ENCODE measurements around the gene NPM1. TPM values are rescaled to one million over a fixed set of nuclear protein-coding genes. Genes with fewer than 3 reads are reported as not detected.

The NPM1 gene
- total RNA-seq: 100 to 1,000 TPM; 532 to 835 (median 744) TPM

- Histone ChIP-seq H3K4me3 (peak within 1 kb of the TSS; percentile 94 to 98), H3K27ac (peak within 1 kb of the TSS; percentile 89 to 95 (median 94)), H3K27me3 (no peaks in the 10 kb centered on the region), H3K9me3 (no peaks in the 10 kb centered on the region), H3K36me3 (peaks cover 0 to 15% of the 10 kb centered on the region in 2 donors), H3K4me1 (peaks cover 0 to 50% (median 0%) of the 10 kb centered on the region in 3 donors)
- WGBS, 2 donors (ENCODE audit: low coverage in 1 of 2): 0% methylated on average over 7 to 33 of the region's 56 CpGs
- TF ChIP-seq POLR2AphosphoS5 (IDR thresholded peaks at IDR 0.05) (peak; percentile 97), EP300 (IDR thresholded peaks at IDR 0.05) (no peak), CTCF (IDR thresholded peaks at IDR 0.05) (no peak), POLR2A (IDR thresholded peaks at IDR 0.05) (peak; percentile 90 to 96)
- ATAC-seq: peak; percentile 99
Measured at GRCh38 chr5:171387345-171387969, at the start of gene NPM1. TSS of gene NPM1 (plus strand) at chr5:171387849. CDS start at chr5:171387949, 100 bp downstream.

- H3K4me3 ChIP-seq: no peak overlapping the region
- H3K36me3 ChIP-seq: no peaks in the 10 kb centered on the region
- ATAC-seq: no peak
- H3K27me3 ChIP-seq: peaks cover 67% of the 10 kb centered on the region
- H3K27ac ChIP-seq: no peak overlapping the region
- H3K4me1 ChIP-seq: peaks cover 0 to 12% (median 0%) of the 10 kb centered on the region in 3 donors
- TF ChIP-seq CTCF (IDR thresholded peaks at IDR 0.05): no peak
- TF ChIP-seq POLR2AphosphoS5 (IDR thresholded peaks at IDR 0.05): no peak
- no peak for TF ChIP-seq POLR2A (IDR thresholded peaks at IDR 0.05)
- no peak for TF ChIP-seq EP300 (IDR thresholded peaks at IDR 0.05)
- H3K9me3 ChIP-seq: no peaks in the 10 kb centered on the region
Measured at GRCh38 chr5:171340042-171340441, 47.6 kb upstream of the NPM1 start.

GRCh38 chr5:171340491-171340890, 47.2 kb upstream of the NPM1 start:
- H3K27ac ChIP-seq: no peak overlapping the region
- peaks cover 0 to 12% (median 0%) of the 10 kb centered on the region in 3 donors for H3K4me1 ChIP-seq
- WGBS, 2 donors (ENCODE audit: low coverage in 1 of 2): 66 to 71% methylated on average over 6 of the region's 6 CpGs
- TF ChIP-seq POLR2AphosphoS5 (IDR thresholded peaks at IDR 0.05): no peak
- TF ChIP-seq EP300 (IDR thresholded peaks at IDR 0.05): no peak
- TF ChIP-seq POLR2A (IDR thresholded peaks at IDR 0.05): no peak
- no peak for ATAC-seq
- no peaks in the 10 kb centered on the region for H3K9me3 ChIP-seq
- no peaks in the 10 kb centered on the region for H3K36me3 ChIP-seq
- H3K27me3 ChIP-seq: peaks cover 62% of the 10 kb centered on the region
- H3K4me3 ChIP-seq: no peak overlapping the region

- WGBS, 2 donors (ENCODE audit: low coverage in 1 of 2): 19 to 29% methylated on average over 8 to 9 of the region's 17 CpGs
- H3K4me1 ChIP-seq: no peaks in the 10 kb centered on the region
- H3K27me3 ChIP-seq: peaks cover 42% of the 10 kb centered on the region
- H3K4me3 ChIP-seq: no peak overlapping the region
- no peaks in the 10 kb centered on the region for H3K9me3 ChIP-seq
- ATAC-seq: no peak
- no peak overlapping the region for H3K27ac ChIP-seq
- no peak for TF ChIP-seq POLR2A (IDR thresholded peaks at IDR 0.05)
- no peak for TF ChIP-seq POLR2AphosphoS5 (IDR thresholded peaks at IDR 0.05)
- TF ChIP-seq EP300 (IDR thresholded peaks at IDR 0.05): no peak
- peak in 2 of 4 experiments; percentile 26 to 51 for TF ChIP-seq CTCF (IDR thresholded peaks at IDR 0.05)
- H3K36me3 ChIP-seq: no peaks in the 10 kb centered on the region
Measured at GRCh38 chr5:171342362-171343111, 45.1 kb upstream of the NPM1 start.

GRCh38 chr5:171344936-171345608, 42.6 kb upstream of the NPM1 start:
- no peak overlapping the region for H3K27ac ChIP-seq
- WGBS, 2 donors (ENCODE audit: low coverage in 1 of 2): 88 to 96% methylated on average over 4 to 14 of the region's 19 CpGs

More at GRCh38 chr5:171344936-171345608, 42.6 kb upstream of the NPM1 start:
- no peak for TF ChIP-seq EP300 (IDR thresholded peaks at IDR 0.05)
- no peak for TF ChIP-seq POLR2A (IDR thresholded peaks at IDR 0.05)
- TF ChIP-seq CTCF (IDR thresholded peaks at IDR 0.05): no peak
- no peak for TF ChIP-seq POLR2AphosphoS5 (IDR thresholded peaks at IDR 0.05)
- no peaks in the 10 kb centered on the region for H3K9me3 ChIP-seq
- no peaks in the 10 kb centered on the region for H3K36me3 ChIP-seq
- no peaks in the 10 kb centered on the region for H3K4me1 ChIP-seq
- peaks cover 26% of the 10 kb centered on the region for H3K27me3 ChIP-seq
- ATAC-seq: no peak
- no peak overlapping the region for H3K4me3 ChIP-seq

Measured in gastroesophageal sphincter (tissue), 4 donors.